HepG2 (cell line): ENCODE measurements around the gene SLC25A36. TPM values are rescaled to one million over a fixed set of nuclear protein-coding genes. Genes with fewer than 3 reads are reported as not detected.
A peak's percentile ranks its signal among the peaks of the same experiment; 100 is the strongest.

Experiments used
- ARHGAP35 ChIP-seq: sonication (generic); formaldehyde crosslinking; IDR thresholded peaks from 2 replicates; pipeline ENCODE4 v1.9.0; 2022; ENCODE audit warnings: mild to moderate bottlenecking, inconsistent platforms, moderate library complexity, missing genetic modification reagents, borderline replicate concordance
- ARNTL ChIP-seq: sonication (generic); formaldehyde crosslinking; IDR thresholded peaks from 2 replicates; pipeline ENCODE4 v1.4.0; 2020; ENCODE audit warnings: mild to moderate bottlenecking, missing genetic modification reagents
- BHLHE40 ChIP-seq: IDR thresholded peaks from 2 replicates; pipeline ENCODE4 v1.6.1; 2011; ENCODE audit warnings: low read length, improper control_type of control experiment
- CENPX ChIP-seq: sonication (generic); formaldehyde crosslinking; IDR thresholded peaks from 2 replicates; pipeline ENCODE4 v1.9.0; 2021; ENCODE audit warnings: mild to moderate bottlenecking, missing genetic modification reagents, moderate library complexity
- CHD2 ChIP-seq: IDR thresholded peaks from 2 replicates; pipeline ENCODE4 v1.6.1; 2011; ENCODE audit warnings: low read depth, low read length, improper control_type of control experiment
- CSRNP1 ChIP-seq: sonication (generic); formaldehyde crosslinking; IDR thresholded peaks from 2 replicates; pipeline ENCODE4 v1.8.1; 2023; ENCODE audit warnings: mild to moderate bottlenecking, missing genetic modification reagents
- ELK4 ChIP-seq: sonication (generic); formaldehyde crosslinking; IDR thresholded peaks from 2 replicates; pipeline ENCODE4 v1.9.0; 2021; ENCODE audit warnings: missing genetic modification reagents, borderline replicate concordance
- GATAD2A ChIP-seq: IDR thresholded peaks from 2 replicates; pipeline ENCODE4 v1.6.1; 2016
- GRHL1 ChIP-seq: sonication (generic); formaldehyde crosslinking; conservative IDR thresholded peaks from 2 replicates; pipeline ENCODE4 v1.8.0; 2022; ENCODE audit warnings: missing genetic modification reagents
- KAT2B ChIP-seq: fragments of 150-350 bp; IDR thresholded peaks from 2 replicates; pipeline ENCODE4 v1.6.1; 2014; ENCODE audit warnings: low read depth, low read length, borderline replicate concordance
- MBD4 ChIP-seq: IDR thresholded peaks from 2 replicates; pipeline ENCODE4 v1.6.1; 2012; ENCODE audit warnings: low read length, inconsistent platforms, borderline replicate concordance
- NR1H2 ChIP-seq: sonication (generic); formaldehyde crosslinking; IDR thresholded peaks from 2 replicates; pipeline ENCODE4 v1.8.1; 2022; ENCODE audit warnings: low read depth, missing genetic modification reagents, borderline replicate concordance
- SOX6 ChIP-seq, 2 experiments: fragments of 450-650 bp in 1 of 2; sonication (generic) in 1 of 2; formaldehyde crosslinking in 1 of 2; IDR thresholded peaks; 2 replicates each; pipeline versions ENCODE4 v1.4.0 to v1.6.1; 2017 to 2020; ENCODE audit warnings: antibody characterized with exemption in 1 of 2, mild to moderate bottlenecking in 1 of 2, missing genetic modification reagents in 1 of 2
- TSC22D2 ChIP-seq: sonication (generic); formaldehyde crosslinking; IDR thresholded peaks from 2 replicates; pipeline ENCODE4 v1.5.1; 2020; ENCODE audit warnings: missing genetic modification reagents, mild to moderate bottlenecking, borderline replicate concordance
- ZBTB39 ChIP-seq: sonication (generic); formaldehyde crosslinking; IDR thresholded peaks from 2 replicates; pipeline ENCODE4 v1.5.0; 2020; ENCODE audit warnings: missing genetic modification reagents
- ZNF234 ChIP-seq: sonication (generic); formaldehyde crosslinking; conservative IDR thresholded peaks from 2 replicates; pipeline ENCODE4 v1.5.1; 2020; ENCODE audit warnings: mild to moderate bottlenecking, missing genetic modification reagents
- ZNF414 ChIP-seq: sonication (generic); formaldehyde crosslinking; IDR thresholded peaks from 2 replicates; pipeline ENCODE4 v1.5.0; 2020; ENCODE audit warnings: missing genetic modification reagents
- ZNF709 ChIP-seq: sonication (generic); formaldehyde crosslinking; IDR thresholded peaks from 2 replicates; pipeline ENCODE4 v1.5.0; 2020; ENCODE audit warnings: mild to moderate bottlenecking, missing genetic modification reagents
- ZSCAN20 ChIP-seq: sonication (generic); formaldehyde crosslinking; IDR thresholded peaks from 2 replicates; pipeline ENCODE4 v1.4.0; 2020; ENCODE audit warnings: missing genetic modification reagents, mild to moderate bottlenecking, borderline replicate concordance
- ZSCAN25 ChIP-seq: sonication (generic); formaldehyde crosslinking; IDR thresholded peaks from 2 replicates; pipeline ENCODE4 v1.8.0; 2022; ENCODE audit warnings: mild to moderate bottlenecking, missing genetic modification reagents
- polyA plus RNA-seq, 8 experiments: library from polyadenylated mRNA; depleted of rRNA in 3 of 8; stranded (reverse) in 7 of 8; unstranded in 1 of 8; fragments of >200 nt; fragmentation: Illumina TruSeq in 4 of 8; extraction: Trizol in 4 of 8; gene quantifications; 2 replicates each; pipeline versions ENCODE4 v1.2.1 to v1.2.3, GENCODE V29; 2011 to 2016; ENCODE audit warnings: low read depth in 4 of 8, missing spikeins in 1 of 8, mixed read lengths in 1 of 8; ENCODE audit not compliant: insufficient read depth in 1 of 8
- total RNA-seq, 5 experiments: library from RNA; depleted of rRNA; stranded (reverse); fragments of >200 nt; fragmentation: Illumina TruSeq; extraction: Trizol; gene quantifications; 2 replicates each; pipeline ENCODE4 v1.2.3, GENCODE V29; 2016; ENCODE audit warnings: low read depth in 1 of 5

Gene SLC25A36
- total and polyA plus RNA-seq, 2 of the 13 experiments (the other 11 are each of a cell fraction or from before 2014, with no cell fraction given), result 30.6 to 85.6 TPM

GRCh38 chr3:140941434-140942220, at the start of gene SLC25A36 (continued):
- TF ChIP-seq TSC22D2 (CRISPR knock-in tag) (peak; percentile 92), NR1H2 (CRISPR knock-in tag) (peak; percentile 58; the same call in 1 of the 2 replicates), SOX6 (IDR thresholded peaks at IDR 0.05) (no peak), SOX6 (CRISPR knock-in tag; IDR thresholded peaks at IDR 0.05) (peak; percentile 91), KAT2B (no peak), CENPX (CRISPR knock-in tag) (no peak), CHD2 (no peak; the same call in 1 of the 2 replicates), ARHGAP35 (CRISPR knock-in tag) (peak; percentile 94; the same call in 1 of the 2 replicates), GRHL1 (CRISPR knock-in tag) (no peak; the same call in 1 of the 2 replicates), MBD4 (no peak), ZSCAN20 (CRISPR knock-in tag) (no peak), GATAD2A (CRISPR knock-in tag) (peak; percentile 78), ZBTB39 (CRISPR knock-in tag) (peak; percentile 82), ZNF414 (CRISPR knock-in tag) (peak; percentile 88), BHLHE40 (peak; percentile 99), ZNF709 (CRISPR knock-in tag) (peak; percentile 98; the same call in 1 of the 2 replicates), CSRNP1 (CRISPR knock-in tag) (peak; percentile 97), ZNF234 (CRISPR knock-in tag) (0 out of 2 replicates have a peak, but pooled peaks have one; percentile 68), ZSCAN25 (CRISPR knock-in tag) (peak; percentile 81; the same call in 1 of the 2 replicates), ARNTL (CRISPR knock-in tag) (peak; percentile 98), ELK4 (CRISPR knock-in tag) (no peak; the same call in 1 of the 2 replicates)
